IgD-negative memory B cell (primary cell): ENCODE data around the gene SLC24A3. TPM values are rescaled to one million over a fixed set of nuclear protein-coding genes. Genes with fewer than 3 reads are reported as not detected.

Experiments used
- H3K27ac Mint-ChIP-seq, 3 donors: one replicate each; pipeline ENCODE4 v1.8.0; 2020 to 2022; ENCODE audit warnings: mild to moderate bottlenecking in 3 of 3, mixed read lengths in 3 of 3, moderate library complexity in 1 of 3
- H3K27me3 Mint-ChIP-seq: one replicate; pipeline ENCODE4 v1.8.0; 2021; ENCODE audit warnings: mixed read lengths
- H3K36me3 Mint-ChIP-seq: one replicate; pipeline ENCODE4 v1.8.0; 2020; ENCODE audit warnings: mild to moderate bottlenecking, mixed read lengths
- H3K4me1 Mint-ChIP-seq, 3 donors: one replicate each; pipeline ENCODE4 v1.8.0; 2020 to 2022; ENCODE audit warnings: mixed read lengths in 3 of 3, mild to moderate bottlenecking in 1 of 3
- H3K4me3 Mint-ChIP-seq, 4 donors: one replicate each; pipeline ENCODE4 v1.8.0; 2020 to 2022; ENCODE audit warnings: mild to moderate bottlenecking in 4 of 4, mixed read lengths in 4 of 4, moderate library complexity in 3 of 4
- H3K9me3 Mint-ChIP-seq, 3 donors: one replicate each; pipeline ENCODE4 v1.8.0; 2020 to 2021; ENCODE audit warnings: mixed read lengths in 3 of 3, mild to moderate bottlenecking in 1 of 3
- polyA plus RNA-seq: library from polyadenylated mRNA; unstranded; fragments of 300-500 nt; fragmentation: Illumina TruSeq; gene quantifications from one replicate; pipeline ENCODE4 v1.2.3, GENCODE V29; 2021

The SLC24A3 gene
- not detected for polyA plus RNA-seq

DNA sequence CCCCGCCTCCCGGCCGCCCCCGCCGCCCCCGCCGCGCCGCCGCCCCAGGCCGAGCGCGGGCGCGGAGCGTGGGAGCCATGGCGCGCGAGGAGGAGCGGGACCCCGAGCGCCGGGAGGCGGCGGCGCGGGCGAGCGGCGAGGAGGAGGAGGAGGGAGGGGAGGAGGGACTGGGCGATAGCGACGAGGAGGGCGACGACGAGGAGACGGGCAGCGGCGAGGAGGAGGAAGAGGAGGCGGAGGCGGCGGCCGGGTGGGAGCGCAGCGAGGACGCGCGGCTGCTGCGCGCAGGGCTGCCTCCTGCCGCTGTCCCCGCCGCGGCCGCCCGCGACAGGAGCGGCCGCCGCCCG, at the start of gene SLC24A3:
TSS of gene SLC24A3 (plus strand) at position 174 of the 347 bp plus-strand sequence.
- Mint-ChIP-seq H3K27me3 (peaks cover 41% of the 10 kb centered on the region), H3K4me1 (peaks cover 2 to 7% (median 6%) of the 10 kb centered on the region in 3 donors), H3K4me3 (peak within 1 kb of the TSS; percentile 6 to 75 (median 59)), H3K36me3 (no peaks in the 10 kb centered on the region), H3K9me3 (no peaks in the 10 kb centered on the region), H3K27ac (no peak within 1 kb of the TSS)

DNA sequence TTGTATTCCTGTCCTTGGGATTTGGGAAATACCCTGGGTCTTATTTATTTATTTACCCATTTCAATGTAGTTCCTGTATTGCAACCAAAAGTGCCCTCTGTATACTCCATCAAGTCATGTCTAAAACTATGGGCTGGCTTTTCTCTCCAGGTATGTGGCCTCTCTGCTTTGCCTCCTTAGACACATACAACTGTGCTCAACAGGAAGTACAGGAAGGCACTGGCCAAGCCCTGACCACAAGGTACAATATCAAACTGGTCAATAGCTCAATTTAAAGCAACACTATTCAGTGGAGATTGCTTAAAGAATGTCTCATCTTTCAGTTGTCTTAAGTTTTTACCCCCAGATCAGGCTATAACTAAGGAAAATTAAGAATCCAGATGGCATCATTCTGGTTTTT, 42.3 kb upstream of the SLC24A3 start:
- Mint-ChIP-seq H3K27ac (no peak overlapping the region), H3K4me3 (no peak overlapping the region), H3K4me1 (no peaks in the 10 kb centered on the region), H3K27me3 (peaks cover 6% of the 10 kb centered on the region), H3K9me3 (peaks cover 3 to 10% (median 3%) of the 10 kb centered on the region in 3 donors), H3K36me3 (no peaks in the 10 kb centered on the region)

- peaks cover 6% of the 10 kb centered on the region for H3K27me3 Mint-ChIP-seq
- no peaks in the 10 kb centered on the region for H3K36me3 Mint-ChIP-seq
- H3K27ac Mint-ChIP-seq = no peak overlapping the region
- H3K4me1 Mint-ChIP-seq = no peaks in the 10 kb centered on the region
- peaks cover 0 to 4% (median 3%) of the 10 kb centered on the region in 3 donors for H3K9me3 Mint-ChIP-seq
- no peak overlapping the region for H3K4me3 Mint-ChIP-seq
Observed at GRCh38 chr20:19172637-19173036, 39.8 kb upstream of the SLC24A3 start.

DNA sequence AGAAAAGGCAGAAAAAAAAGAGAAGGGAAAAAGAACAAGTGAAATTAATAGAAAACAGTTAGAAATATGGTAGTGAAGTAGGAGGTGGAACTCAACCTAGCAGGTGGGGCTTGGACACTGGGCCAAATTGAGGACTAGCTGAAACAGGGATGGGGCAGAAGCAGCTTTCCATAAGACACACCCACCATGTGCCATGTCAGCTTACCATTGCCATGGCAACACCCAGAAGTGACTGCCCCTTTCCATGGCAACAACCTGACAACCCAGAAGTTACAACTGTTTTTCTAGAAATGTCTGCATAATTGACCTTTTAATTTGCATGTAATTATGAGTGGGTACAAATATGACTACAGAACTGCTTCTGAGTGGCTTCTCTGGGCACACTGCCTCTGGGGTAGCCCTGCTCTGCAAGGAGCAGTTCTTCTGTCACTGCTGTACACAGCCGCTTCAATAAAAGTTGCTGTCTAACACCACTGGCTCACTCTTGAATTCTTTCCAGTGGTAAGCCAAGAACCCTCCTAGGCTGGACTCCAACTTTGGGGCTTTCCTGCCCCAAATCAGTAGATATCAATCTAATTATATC, 35.9 kb upstream of the SLC24A3 start:
- H3K27ac Mint-ChIP-seq = no peak overlapping the region
- no peaks in the 10 kb centered on the region for H3K27me3 Mint-ChIP-seq
- no peak overlapping the region for H3K4me3 Mint-ChIP-seq
- H3K4me1 Mint-ChIP-seq = no peaks in the 10 kb centered on the region
- H3K36me3 Mint-ChIP-seq = no peaks in the 10 kb centered on the region
- no peaks in the 10 kb centered on the region for H3K9me3 Mint-ChIP-seq

DNA sequence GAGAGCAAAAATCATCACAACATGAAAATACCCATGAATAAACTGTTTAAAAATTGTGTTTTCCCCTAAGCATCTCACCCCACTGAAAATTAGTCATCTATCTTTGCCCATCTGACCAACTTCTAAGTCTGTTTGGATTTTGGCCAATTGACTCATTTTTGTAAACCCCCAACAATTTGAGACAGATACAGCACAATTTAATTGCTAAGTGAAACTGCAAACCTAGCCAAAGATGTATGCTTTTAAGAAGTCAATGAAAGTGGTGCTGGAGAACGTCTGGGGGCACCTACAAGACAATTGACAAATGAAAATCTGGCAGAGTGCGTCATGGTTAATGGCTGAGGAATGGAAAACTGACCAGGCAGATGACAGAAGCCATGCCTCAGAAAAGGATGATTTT, 30.9 kb upstream of the SLC24A3 start:
- no peak overlapping the region for H3K27ac Mint-ChIP-seq
- no peaks in the 10 kb centered on the region for H3K36me3 Mint-ChIP-seq
- no peak overlapping the region for H3K4me3 Mint-ChIP-seq
- no peaks in the 10 kb centered on the region for H3K4me1 Mint-ChIP-seq
- H3K9me3 Mint-ChIP-seq = no peaks in the 10 kb centered on the region
- no peaks in the 10 kb centered on the region for H3K27me3 Mint-ChIP-seq

DNA sequence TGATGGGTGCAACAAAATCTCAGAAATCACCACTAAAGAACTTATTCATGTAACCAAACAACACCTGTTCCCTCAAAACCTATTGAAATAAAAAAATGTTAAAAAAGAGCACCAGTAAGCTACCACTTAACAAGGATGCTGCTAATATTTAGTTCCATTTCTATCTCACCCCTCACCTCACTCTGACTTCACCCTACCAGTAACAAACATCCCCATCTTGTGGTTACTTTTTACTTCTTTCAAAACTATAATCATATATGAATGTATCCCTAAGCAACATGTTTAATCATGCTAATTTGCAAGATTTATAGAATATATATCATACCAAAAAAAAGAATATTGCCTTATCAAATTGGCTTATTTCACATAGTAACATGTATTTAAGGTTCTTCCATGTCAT, 27.4 kb upstream of the SLC24A3 start:
- Mint-ChIP-seq H3K36me3 (no peaks in the 10 kb centered on the region), H3K4me1 (peaks cover 0 to 2% (median 0%) of the 10 kb centered on the region in 3 donors), H3K27me3 (no peaks in the 10 kb centered on the region), H3K4me3 (no peak overlapping the region), H3K27ac (no peak overlapping the region), H3K9me3 (peaks cover 1 to 6% (median 5%) of the 10 kb centered on the region in 3 donors)

DNA sequence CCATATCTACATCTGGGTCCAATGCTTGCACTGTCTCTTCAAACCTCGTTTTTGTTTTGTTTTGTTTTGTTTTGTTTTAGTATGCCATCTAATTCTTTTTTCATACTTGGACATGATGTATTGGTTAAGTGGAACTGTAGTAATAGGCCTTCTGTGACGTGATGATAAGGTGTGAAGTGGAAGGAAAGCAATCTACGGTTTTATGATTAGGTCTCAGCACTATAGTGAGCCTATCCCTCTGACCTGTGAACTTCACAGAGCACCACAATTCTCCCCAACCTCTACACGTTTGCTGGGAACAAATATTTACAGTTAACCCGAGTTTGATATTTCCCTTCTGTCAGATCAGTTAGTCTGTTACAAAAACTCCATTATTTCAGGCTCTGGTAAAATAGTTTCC, 19.1 kb upstream of the SLC24A3 start:
- peaks cover 0 to 2% (median 0%) of the 10 kb centered on the region in 3 donors for H3K4me1 Mint-ChIP-seq
- H3K27ac Mint-ChIP-seq = no peak overlapping the region
- H3K36me3 Mint-ChIP-seq = no peaks in the 10 kb centered on the region
- no peak overlapping the region for H3K4me3 Mint-ChIP-seq
- H3K27me3 Mint-ChIP-seq = no peaks in the 10 kb centered on the region
- H3K9me3 Mint-ChIP-seq = peaks cover 0 to 8% (median 7%) of the 10 kb centered on the region in 3 donors

DNA sequence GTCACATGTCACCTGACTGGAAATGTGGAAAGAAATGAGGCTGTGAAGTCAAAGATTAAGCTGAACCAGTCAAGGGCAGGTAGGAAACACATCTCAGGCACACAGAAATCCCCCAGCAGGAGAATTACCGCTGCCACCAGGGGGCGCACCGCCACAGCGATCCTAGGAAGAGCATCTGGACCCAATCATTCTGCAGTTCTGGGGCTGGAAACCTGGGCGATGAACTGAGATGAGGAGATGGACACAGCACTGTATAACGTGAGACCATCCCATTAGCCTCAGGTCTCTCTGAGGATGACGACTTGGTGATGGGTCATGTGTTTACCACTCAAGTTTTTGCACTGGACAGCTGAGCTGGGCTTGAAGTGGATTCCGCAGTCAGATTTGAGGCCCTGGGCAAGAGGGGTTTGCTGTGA, 6.5 kb upstream of the SLC24A3 start:
- H3K27ac Mint-ChIP-seq = no peak overlapping the region
- H3K36me3 Mint-ChIP-seq = no peaks in the 10 kb centered on the region
- peaks cover 0 to 3% (median 0%) of the 10 kb centered on the region in 3 donors for H3K9me3 Mint-ChIP-seq
- peaks cover 16% of the 10 kb centered on the region for H3K27me3 Mint-ChIP-seq
- H3K4me3 Mint-ChIP-seq = no peak overlapping the region
- no peaks in the 10 kb centered on the region for H3K4me1 Mint-ChIP-seq

DNA sequence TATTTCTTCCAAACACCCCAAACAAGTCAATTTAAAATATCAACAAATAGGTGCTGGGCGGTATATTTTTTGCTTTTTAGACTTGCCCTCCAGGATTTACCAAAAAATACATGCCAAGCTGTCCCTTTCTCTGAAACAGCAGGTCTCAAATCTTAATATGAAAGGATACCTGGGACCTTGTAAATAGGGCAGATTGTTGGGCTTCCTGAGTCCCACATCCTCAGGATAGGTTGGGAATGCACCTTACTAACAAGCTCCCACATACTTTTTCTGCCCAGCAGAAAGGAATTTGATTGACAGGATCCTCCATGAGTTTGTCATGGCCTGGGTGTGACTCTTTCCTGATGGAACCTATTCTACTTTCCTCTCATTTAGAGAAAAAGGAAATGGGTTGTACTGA, 4.9 kb upstream of the SLC24A3 start:
- Mint-ChIP-seq H3K36me3 (no peaks in the 10 kb centered on the region), H3K4me3 (no peak overlapping the region), H3K4me1 (peaks cover 0 to 2% (median 0%) of the 10 kb centered on the region in 3 donors), H3K9me3 (peaks cover 0 to 3% (median 0%) of the 10 kb centered on the region in 3 donors), H3K27me3 (peaks cover 22% of the 10 kb centered on the region), H3K27ac (no peak overlapping the region)

DNA sequence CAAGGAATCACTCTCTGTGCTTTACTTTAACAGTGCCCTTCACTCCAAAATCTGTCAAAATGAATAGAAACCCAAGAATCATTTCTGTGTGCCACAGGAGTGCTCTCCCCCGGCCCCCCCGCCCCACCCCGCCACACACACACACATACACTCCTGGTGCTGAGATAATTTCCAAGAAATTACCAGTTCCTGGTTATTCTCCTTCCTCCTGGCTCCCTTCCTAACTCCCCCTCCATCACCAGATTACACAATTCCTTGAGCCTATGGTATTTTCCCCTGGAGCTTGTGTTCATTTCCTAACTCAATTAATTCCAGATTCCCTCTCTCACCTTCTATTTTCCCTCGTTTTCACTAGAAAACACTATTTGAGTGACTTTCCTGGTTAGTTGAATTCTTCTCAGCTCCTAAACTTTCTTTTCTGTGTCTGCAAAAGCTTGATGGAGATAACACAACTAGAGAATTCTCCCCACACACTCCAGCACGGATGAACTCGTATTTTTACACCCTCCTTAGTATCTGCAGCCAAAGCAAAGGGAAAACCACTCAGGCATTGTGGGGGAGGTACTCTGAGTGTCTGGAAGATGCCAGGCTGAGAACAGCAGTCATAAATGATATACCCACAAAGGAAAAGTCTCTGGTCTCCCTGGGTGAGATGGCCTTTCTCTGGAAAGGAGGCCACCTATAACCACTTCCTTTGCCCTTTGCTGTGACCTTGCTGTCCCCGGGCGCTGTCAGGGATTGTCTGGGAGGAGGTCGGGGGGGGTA, 1.9 kb upstream of the SLC24A3 start:
- Mint-ChIP-seq H3K9me3 (no peaks in the 10 kb centered on the region), H3K27ac (no peak overlapping the region), H3K36me3 (no peaks in the 10 kb centered on the region), H3K27me3 (peaks cover 37% of the 10 kb centered on the region), H3K4me3 (no peak overlapping the region), H3K4me1 (peaks cover 2 to 7% (median 6%) of the 10 kb centered on the region in 3 donors)

- H3K9me3 Mint-ChIP-seq = no peaks in the 10 kb centered on the region
- no peaks in the 10 kb centered on the region for H3K36me3 Mint-ChIP-seq
- no peak overlapping the region for H3K27ac Mint-ChIP-seq
- peaks cover 2 to 7% (median 6%) of the 10 kb centered on the region in 3 donors for H3K4me1 Mint-ChIP-seq
- peaks cover 37% of the 10 kb centered on the region for H3K27me3 Mint-ChIP-seq
- peak overlapping the region in 2 of 4 donors; percentile 51 to 75 for H3K4me3 Mint-ChIP-seq
Observed at GRCh38 chr20:19211252-19211651, 1.2 kb upstream of the SLC24A3 start.

DNA sequence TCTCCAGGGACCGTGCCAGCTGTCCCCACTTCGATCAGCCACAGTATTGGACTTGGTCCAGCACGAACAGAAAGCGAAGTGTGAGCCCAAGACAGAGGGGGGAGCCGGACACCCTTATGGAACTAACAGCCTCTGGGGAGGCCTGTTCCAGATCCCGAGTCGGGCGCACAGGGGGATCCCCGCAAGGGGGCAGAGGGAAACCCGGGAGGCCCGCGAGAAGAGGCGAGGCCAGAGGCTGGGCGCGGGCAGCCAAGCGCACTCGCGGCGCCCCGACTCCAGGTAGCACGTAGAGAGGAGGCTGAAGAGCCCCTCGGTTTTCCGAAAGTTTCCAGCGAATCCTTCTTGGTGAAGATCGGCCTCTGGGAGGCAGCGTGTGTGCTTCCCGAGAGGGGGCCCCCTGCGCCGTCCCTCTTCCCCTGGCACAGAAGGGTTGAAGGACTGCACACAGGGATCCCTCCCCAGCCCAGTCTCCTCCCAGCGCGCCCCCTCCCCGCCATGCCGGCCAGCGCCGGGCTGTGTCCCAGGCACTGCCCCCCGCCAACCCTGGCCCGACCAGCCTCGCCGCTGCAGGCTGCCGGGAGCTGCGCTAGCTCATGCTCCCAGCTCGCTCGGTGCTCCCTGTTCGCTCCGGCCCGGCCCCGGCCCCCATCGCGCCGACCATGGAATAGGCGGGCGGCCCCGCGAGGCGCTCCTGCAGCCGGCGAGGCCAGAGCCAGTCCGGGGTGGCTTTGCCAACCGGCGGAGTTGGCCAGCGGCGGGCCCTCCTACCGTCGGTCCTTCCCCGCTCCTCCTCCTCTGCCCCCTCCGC, 577 bp upstream of the SLC24A3 start:
- Mint-ChIP-seq H3K27me3 (peaks cover 40% of the 10 kb centered on the region), H3K36me3 (no peaks in the 10 kb centered on the region), H3K27ac (no peak overlapping the region), H3K9me3 (no peaks in the 10 kb centered on the region), H3K4me1 (peaks cover 2 to 7% (median 6%) of the 10 kb centered on the region in 3 donors), H3K4me3 (peak overlapping the region in 2 of 4 donors; percentile 51 to 75)

- Mint-ChIP-seq H3K4me3 (peak overlapping the region in 2 of 4 donors; percentile 6 to 67), H3K27me3 (peaks cover 43% of the 10 kb centered on the region), H3K4me1 (peaks cover 2 to 7% (median 6%) of the 10 kb centered on the region in 3 donors)
Observed at GRCh38 chr20:19212821-19213502, 520 bp downstream of the SLC24A3 start.

GRCh38 chr20:19213946-19214490, 1.6 kb downstream of the SLC24A3 start:
- Mint-ChIP-seq H3K36me3 (no peaks in the 10 kb centered on the region), H3K27me3 (peaks cover 40% of the 10 kb centered on the region), H3K27ac (no peak overlapping the region), H3K9me3 (no peaks in the 10 kb centered on the region), H3K4me1 (peaks cover 2 to 7% (median 6%) of the 10 kb centered on the region in 3 donors), H3K4me3 (peak overlapping the region; percentile 6 to 76 (median 58))

More at GRCh38 chr20:19212821-19213502, 520 bp downstream of the SLC24A3 start:
- no peaks in the 10 kb centered on the region for H3K36me3 Mint-ChIP-seq
- no peak overlapping the region for H3K27ac Mint-ChIP-seq
- no peaks in the 10 kb centered on the region for H3K9me3 Mint-ChIP-seq
